Panc1 (cell line): ENCODE measurements around the gene PRKD1. TPM values are rescaled to one million over a fixed set of nuclear protein-coding genes. Genes with fewer than 3 reads are reported as not detected.

Source experiments
- ATAC-seq: fragments of 200-7000 bp; cut with Tn5 transposase; 2 replicates; pipeline ENCODE4 v1.9.1; 2020; ENCODE audit warnings: mild to moderate bottlenecking, moderate library complexity
- BruUV-seq: library from RNA; stranded (reverse); fragments of 400-500 nt; replicated peaks from 2 replicates; lab custom pipeline; 2021; lab: Mats Ljungman, UMichigan
- CTCF ChIA-PET: fragments of 300-600 bp; sonication (Branson Sonifier 250); formaldehyde crosslinking; loops from one replicate; lab custom pipeline; 2022; ENCODE audit warnings: antibody characterized with exemption; lab: Charles Lee
- POLR2A ChIA-PET: fragments of 300-600 bp; sonication (Branson Sonifier 250); formaldehyde crosslinking; loops from one replicate; lab custom pipeline; 2022; ENCODE audit warnings: antibody characterized with exemption; lab: Charles Lee
- DNase-seq: peaks from one replicate; pipeline ENCODE4 v3.0.0-alpha.2; 2010; ENCODE audit warnings: low read depth, low spot score
- H3K27ac ChIP-seq: 2 replicates; pipeline ENCODE4 v1.5.1; 2011; ENCODE audit warnings: mild to moderate bottlenecking, low read length, inconsistent platforms
- H3K27me3 ChIP-seq: fragments of 200-500 bp; sonication (Bioruptor generic); 2 replicates; pipeline ENCODE4 v1.6.0; 2014; ENCODE audit warnings: low read length, inconsistent platforms; ENCODE audit not compliant: control insufficient read depth, insufficient read depth
- H3K36me3 ChIP-seq: fragments of 200-500 bp; sonication (Bioruptor generic); 2 replicates; pipeline ENCODE4 v1.5.1; 2014; ENCODE audit warnings: inconsistent platforms, mild to moderate bottlenecking, low read length, moderate library complexity; ENCODE audit not compliant: control insufficient read depth, insufficient read depth
- H3K4me1 ChIP-seq: 2 replicates; pipeline ENCODE4 v1.5.1; 2011; ENCODE audit warnings: inconsistent platforms, mild to moderate bottlenecking, low read length, moderate library complexity; ENCODE audit not compliant: control insufficient read depth, insufficient read depth
- H3K4me3 ChIP-seq, 2 experiments: 2 replicates each; pipeline ENCODE4 v1.5.1; 2011 to 2012; ENCODE audit warnings: low read depth in 2 of 2, low read length in 2 of 2, mild to moderate bottlenecking in 2 of 2, inconsistent platforms in 1 of 2, moderate library complexity in 1 of 2
- H3K9me3 ChIP-seq: fragments of 200-500 bp; sonication (Bioruptor generic); 2 replicates; pipeline ENCODE4 v1.5.1; 2014; ENCODE audit warnings: low read depth, mild to moderate bottlenecking, inconsistent platforms, low read length, moderate library complexity; ENCODE audit not compliant: control insufficient read depth, insufficient read depth
- CTCF ChIP-seq: fragments of 450-650 bp; IDR thresholded peaks from 2 replicates; pipeline ENCODE4 v1.5.1; 2017; ENCODE audit warnings: mild to moderate bottlenecking
- POLR2AphosphoS5 ChIP-seq: IDR thresholded peaks from 2 replicates; pipeline ENCODE4 v1.6.1; 2012; ENCODE audit warnings: mild to moderate bottlenecking, low read depth, low read length, moderate library complexity
- SIN3A ChIP-seq: IDR thresholded peaks from 2 replicates; pipeline ENCODE4 v1.6.1; 2012; ENCODE audit warnings: low read depth, mild to moderate bottlenecking, low read length, moderate library complexity, borderline replicate concordance; ENCODE audit not compliant: insufficient read depth
- TCF7L2 ChIP-seq: IDR thresholded peaks from 2 replicates; pipeline ENCODE4 v1.6.1; 2011; ENCODE audit warnings: mild to moderate bottlenecking, low read depth, low read length, inconsistent platforms
- in situ Hi-C: cut with HindIII; loops from 2 replicates; pipeline ENCODE4 v1.10.0; 2016; ENCODE audit warnings: low sequenced_read_pairs, low pct_unique_long_range_greater_than_20kb
- intact Hi-C: fragments of 100-400 bp; cut with micrococcal nuclease; formaldehyde crosslinking; loops from one replicate; pipeline ENCODE4 v1.10.0; 2022; ENCODE audit not compliant: unreplicated experiment
- total RNA-seq: library from RNA; stranded (reverse); gene quantifications from one replicate; pipeline ENCODE4 v1.2.1, GENCODE V29; 2021; ENCODE audit not compliant: unreplicated experiment
- TF ChIP-seq, protein P1 (sequence below), 2 experiments: IDR thresholded peaks; 2 replicates each; pipeline ENCODE4 v1.6.1; 2011 to 2012; ENCODE audit warnings: low read depth in 2 of 2, control low read depth in 1 of 2, low read length in 1 of 2, mild to moderate bottlenecking in 1 of 2, moderate library complexity in 1 of 2; ENCODE audit not compliant: insufficient read depth in 1 of 2

The PRKD1 gene
- total RNA-seq, 1 experiment from 2014 or later: 8.2 TPM

DNA sequence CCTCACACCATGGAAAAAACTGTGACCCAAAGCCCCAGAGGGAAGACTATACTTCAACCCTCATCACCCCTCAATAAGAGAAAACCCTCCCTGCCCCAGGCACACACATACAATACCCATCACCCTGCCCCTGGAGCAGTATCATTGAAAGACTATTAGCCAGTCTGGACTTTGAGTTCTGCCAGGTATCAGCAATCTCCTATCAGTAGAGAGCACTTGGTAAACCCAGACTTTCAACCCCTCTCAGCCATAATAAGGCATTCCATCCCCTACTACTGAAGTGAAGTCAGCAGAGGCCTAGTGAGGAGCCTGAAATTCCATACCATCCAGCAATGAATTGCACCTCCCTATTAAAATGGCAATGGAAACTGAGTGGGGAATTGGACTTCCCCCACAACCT lies 16.4 kb upstream of the PRKD1 start:
- POLR2A ChIA-PET: no interaction called here
- no peak for TF ChIP-seq SIN3A
- TF ChIP-seq POLR2AphosphoS5: no peak
- no peak for TF ChIP-seq CTCF
- no peak for TF ChIP-seq TCF7L2
- TF ChIP-seq, protein P1, sequence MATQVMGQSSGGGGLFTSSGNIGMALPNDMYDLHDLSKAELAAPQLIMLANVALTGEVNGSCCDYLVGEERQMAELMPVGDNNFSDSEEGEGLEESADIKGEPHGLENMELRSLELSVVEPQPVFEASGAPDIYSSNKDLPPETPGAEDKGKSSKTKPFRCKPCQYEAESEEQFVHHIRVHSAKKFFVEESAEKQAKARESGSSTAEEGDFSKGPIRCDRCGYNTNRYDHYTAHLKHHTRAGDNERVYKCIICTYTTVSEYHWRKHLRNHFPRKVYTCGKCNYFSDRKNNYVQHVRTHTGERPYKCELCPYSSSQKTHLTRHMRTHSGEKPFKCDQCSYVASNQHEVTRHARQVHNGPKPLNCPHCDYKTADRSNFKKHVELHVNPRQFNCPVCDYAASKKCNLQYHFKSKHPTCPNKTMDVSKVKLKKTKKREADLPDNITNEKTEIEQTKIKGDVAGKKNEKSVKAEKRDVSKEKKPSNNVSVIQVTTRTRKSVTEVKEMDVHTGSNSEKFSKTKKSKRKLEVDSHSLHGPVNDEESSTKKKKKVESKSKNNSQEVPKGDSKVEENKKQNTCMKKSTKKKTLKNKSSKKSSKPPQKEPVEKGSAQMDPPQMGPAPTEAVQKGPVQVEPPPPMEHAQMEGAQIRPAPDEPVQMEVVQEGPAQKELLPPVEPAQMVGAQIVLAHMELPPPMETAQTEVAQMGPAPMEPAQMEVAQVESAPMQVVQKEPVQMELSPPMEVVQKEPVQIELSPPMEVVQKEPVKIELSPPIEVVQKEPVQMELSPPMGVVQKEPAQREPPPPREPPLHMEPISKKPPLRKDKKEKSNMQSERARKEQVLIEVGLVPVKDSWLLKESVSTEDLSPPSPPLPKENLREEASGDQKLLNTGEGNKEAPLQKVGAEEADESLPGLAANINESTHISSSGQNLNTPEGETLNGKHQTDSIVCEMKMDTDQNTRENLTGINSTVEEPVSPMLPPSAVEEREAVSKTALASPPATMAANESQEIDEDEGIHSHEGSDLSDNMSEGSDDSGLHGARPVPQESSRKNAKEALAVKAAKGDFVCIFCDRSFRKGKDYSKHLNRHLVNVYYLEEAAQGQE (IDR thresholded peaks at IDR 0.05; ENCODE audit: insufficient read depth in 1 of 2, low read depth in 2 of 2, low read length in 1 of 2): no peak
- no peaks in the 10 kb centered on the region for H3K27me3 ChIP-seq
- DNase-seq (no peak), ATAC-seq (no peak)
- intact Hi-C loops: no loop called here
- CTCF ChIA-PET: no interaction called here
- no peaks in the 10 kb centered on the region for H3K36me3 ChIP-seq
- H3K4me1 ChIP-seq: no peaks in the 10 kb centered on the region
- in situ Hi-C loops: no loop called here
- H3K9me3 ChIP-seq: no peaks in the 10 kb centered on the region
- no peak overlapping the region for H3K4me3 ChIP-seq
- H3K27ac ChIP-seq: no peak overlapping the region
- no TSS peak for BruUV-seq

DNA sequence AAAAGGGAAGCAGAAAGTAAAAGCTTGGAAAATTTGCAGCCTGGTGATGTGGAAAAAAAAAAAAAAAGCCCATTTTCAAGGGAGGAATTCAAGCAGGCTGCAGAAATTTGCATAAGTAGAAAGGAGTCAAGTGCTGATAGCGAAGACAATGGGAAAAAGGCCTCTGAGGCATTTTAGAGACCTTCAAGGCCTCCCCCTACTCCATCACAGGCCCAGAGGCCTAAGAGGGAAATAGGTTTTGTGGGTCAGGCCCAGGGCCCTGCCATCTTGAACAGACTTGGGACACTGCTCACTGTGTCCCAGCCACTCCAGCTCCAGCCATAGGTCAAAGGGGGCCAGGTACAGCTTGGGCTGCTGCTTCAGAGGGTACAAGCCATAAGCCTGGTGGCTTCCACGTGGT lies 13.8 kb upstream of the PRKD1 start:
- ATAC-seq (no peak), DNase-seq (no peak)
- ChIA-PET CTCF (no interaction called here), POLR2A (no interaction called here)
- H3K27ac ChIP-seq: no peak overlapping the region
- H3K9me3 ChIP-seq: no peaks in the 10 kb centered on the region
- no peaks in the 10 kb centered on the region for H3K27me3 ChIP-seq
- in situ Hi-C loops: no loop called here
- no peaks in the 10 kb centered on the region for H3K36me3 ChIP-seq
- intact Hi-C loops: no loop called here
- no peak overlapping the region for H3K4me3 ChIP-seq
- no peaks in the 10 kb centered on the region for H3K4me1 ChIP-seq
- BruUV-seq: no TSS peak
- TF ChIP-seq, protein P1 (IDR thresholded peaks at IDR 0.05; ENCODE audit: insufficient read depth in 1 of 2, low read depth in 2 of 2, low read length in 1 of 2): no peak
- TF ChIP-seq SIN3A (no peak), CTCF (no peak), POLR2AphosphoS5 (no peak), TCF7L2 (no peak)
